ENCODE measurements around the gene GAPVD1.
A peak's percentile ranks its signal among the peaks of the same experiment; 100 is the strongest.

GAPVD1 gene

GRCh38 chr9:125407974-125408900 lies 146.6 kb downstream of the GAPVD1 start:
- DNase-seq, result peak; percentile 68

DNA sequence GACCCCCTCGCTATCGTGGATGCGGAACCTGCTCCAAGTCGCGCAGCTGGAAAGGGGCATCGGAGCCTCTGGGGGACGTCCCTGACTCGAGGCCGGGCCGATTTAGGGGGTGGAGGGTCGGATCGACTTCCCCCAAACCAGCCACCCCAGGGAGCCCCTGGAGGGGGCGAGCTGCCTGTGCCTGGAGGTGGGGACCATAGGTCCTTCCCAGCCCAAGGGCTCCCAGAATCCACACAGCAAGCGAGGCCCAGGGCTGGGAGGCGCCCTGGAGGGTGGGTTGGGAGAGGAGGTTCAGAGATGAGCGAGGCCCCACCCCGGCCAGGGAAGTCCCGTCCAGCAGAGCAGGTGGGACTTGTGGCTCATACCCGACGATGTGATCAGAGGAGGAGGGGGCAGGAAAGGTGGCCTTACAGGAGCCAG lies 147.6 kb downstream of the GAPVD1 start:
- DNase-seq, result no peak

DNA sequence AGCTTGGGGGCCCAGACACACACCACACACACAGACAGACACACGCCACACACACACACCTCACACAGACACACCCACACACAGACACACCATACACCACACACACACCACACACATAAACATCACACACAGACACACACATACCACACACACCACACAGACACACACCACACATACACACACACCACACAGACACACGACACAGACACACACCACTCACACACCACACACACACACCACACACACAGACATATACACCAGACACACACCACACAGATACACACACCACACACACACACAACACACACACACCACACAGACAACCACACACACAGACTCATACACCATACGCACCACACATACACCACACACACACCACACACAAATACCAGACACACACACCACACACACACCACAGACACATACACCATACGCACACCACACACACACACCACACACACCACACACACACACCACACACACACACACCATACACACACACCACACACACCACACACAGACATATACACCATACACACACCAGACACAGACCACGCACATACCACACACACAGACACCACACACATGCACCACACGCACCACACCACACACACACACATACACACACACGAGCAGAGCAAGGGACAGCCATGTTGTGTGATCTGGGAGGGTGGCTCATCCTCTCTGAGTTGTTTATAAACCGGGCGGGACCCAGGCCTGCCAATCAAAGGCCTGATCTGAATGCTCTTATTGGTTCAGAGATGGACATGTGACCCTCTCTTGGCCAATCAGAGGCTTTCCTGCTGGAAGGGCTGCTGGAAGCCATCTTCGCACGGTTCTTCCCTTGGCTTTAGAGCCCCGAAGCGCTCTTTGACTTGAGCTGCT lies 148.3 kb downstream of the GAPVD1 start:
- DNase-seq, result no peak

- no peak for DNase-seq
Observed at GRCh38 chr9:125410522-125410894, 148.9 kb downstream of the GAPVD1 start.

DNA sequence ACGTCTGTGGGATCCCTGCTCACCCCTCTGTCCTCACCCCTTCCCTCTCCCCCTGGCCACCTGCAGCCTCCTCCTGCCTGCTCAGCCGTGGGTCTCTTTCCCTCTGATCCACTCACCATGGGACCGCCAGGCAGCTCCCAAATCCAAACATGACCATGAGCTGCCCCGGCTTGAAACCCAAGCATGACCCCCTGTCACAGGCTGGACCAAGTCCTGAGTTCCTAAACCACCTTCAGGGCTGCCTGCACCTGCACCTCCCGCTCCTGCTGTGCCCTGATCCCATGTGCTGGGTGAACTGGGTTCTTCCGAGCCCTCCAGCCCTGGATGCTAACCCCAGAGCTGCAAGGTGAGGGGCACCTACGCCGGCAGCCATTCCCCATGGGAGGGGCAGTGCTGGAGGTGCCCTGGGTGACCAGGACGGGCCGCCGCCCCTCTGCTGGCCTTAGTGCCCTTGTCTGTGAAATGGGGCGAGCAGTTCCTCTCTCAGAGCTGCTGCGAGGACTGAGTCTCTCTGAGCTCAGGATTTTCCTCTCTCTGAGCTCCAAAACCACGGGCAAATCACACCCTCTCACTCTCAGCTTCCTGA lies 149.6 kb downstream of the GAPVD1 start:
- DNase-seq, result no peak

- DNase-seq, result no peak
Observed at GRCh38 chr9:125412166-125412565, 150.5 kb downstream of the GAPVD1 start.

DNA sequence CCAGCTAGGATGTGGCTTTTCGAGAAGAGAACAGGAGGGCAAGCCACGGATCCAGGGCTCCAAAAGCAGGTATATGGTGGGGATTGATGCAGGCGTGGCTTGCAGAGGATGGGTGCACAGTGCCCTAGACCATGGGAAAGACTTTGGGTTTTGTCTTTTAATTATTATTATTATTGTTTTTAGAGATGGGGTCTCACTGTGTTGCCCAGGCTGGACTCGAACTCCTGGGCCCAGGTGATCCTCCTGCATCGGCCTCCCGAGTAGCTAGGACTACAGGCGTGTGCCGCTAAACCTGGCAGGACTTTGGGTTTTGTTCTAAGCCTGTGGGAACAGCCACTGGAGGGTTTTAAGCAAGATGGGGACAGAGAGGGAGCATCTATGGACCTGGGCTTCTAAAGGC lies 152.0 kb downstream of the GAPVD1 start:
- DNase-seq, result no peak

GRCh38 chr9:125415583-125416460 lies 154.2 kb downstream of the GAPVD1 start:
- DNase-seq, result no peak

GRCh38 chr9:125416517-125416916 lies 154.9 kb downstream of the GAPVD1 start:
- no peak for DNase-seq
